MM.1S (cell line): Measurements from ENCODE around the gene GADD45B.

Experiments
- EZH2 ChIP-seq: fragments of 300-600 bp; sonication (generic); optimal IDR thresholded peaks from 2 replicates; pipeline ENCODE3; 2017; ENCODE audit warnings: low read depth, mild to moderate bottlenecking, antibody characterized with exemption, low read length, mixed read lengths
- EZH2phosphoT487 ChIP-seq: fragments of 300-600 bp; sonication (generic); IDR thresholded peaks from 2 replicates; pipeline ENCODE4 v1.6.1; 2018; ENCODE audit warnings: antibody characterized with exemption, low read length
- TF ChIP-seq, protein P1 (sequence below): fragments of 300-600 bp; sonication (generic); IDR thresholded peaks from 2 replicates; pipeline ENCODE4 v1.5.1; 2016; ENCODE audit warnings: antibody characterized with exemption, low read length, mixed read lengths

DNA sequence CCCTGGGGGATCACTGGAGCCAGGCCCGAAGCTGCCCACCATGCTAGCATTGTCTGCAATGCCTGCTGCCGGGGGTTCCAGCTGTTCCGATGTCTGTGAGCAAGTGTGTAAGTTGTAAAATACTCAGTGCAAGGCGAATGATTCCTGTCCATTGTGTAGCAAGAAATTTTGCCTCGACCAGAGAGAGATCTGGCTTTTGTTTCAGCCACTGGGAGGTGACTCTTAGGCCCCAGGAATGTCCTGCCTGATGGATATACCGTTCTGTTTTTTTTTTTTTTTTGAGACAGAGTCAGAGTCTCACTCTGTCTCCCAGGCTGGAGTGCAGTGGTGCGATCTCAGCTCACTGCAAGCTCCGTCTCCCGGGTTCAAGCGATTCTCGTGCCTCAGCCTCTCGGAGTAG, 7.3 kb upstream of the GADD45B start:
- TF ChIP-seq, protein P1, sequence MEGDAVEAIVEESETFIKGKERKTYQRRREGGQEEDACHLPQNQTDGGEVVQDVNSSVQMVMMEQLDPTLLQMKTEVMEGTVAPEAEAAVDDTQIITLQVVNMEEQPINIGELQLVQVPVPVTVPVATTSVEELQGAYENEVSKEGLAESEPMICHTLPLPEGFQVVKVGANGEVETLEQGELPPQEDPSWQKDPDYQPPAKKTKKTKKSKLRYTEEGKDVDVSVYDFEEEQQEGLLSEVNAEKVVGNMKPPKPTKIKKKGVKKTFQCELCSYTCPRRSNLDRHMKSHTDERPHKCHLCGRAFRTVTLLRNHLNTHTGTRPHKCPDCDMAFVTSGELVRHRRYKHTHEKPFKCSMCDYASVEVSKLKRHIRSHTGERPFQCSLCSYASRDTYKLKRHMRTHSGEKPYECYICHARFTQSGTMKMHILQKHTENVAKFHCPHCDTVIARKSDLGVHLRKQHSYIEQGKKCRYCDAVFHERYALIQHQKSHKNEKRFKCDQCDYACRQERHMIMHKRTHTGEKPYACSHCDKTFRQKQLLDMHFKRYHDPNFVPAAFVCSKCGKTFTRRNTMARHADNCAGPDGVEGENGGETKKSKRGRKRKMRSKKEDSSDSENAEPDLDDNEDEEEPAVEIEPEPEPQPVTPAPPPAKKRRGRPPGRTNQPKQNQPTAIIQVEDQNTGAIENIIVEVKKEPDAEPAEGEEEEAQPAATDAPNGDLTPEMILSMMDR, result no peak
- TF ChIP-seq EZH2phosphoT487 (no peak), EZH2 (no peak)
